PC-9 (cell line): ENCODE measurements around the gene MFSD2B. TPM values are rescaled to one million over a fixed set of nuclear protein-coding genes. Genes with fewer than 3 reads are reported as not detected.

Source experiments
- Bru-seq: library from RNA; stranded (reverse); fragments of 400-500 nt; gene quantifications from one replicate; lab custom pipeline; 2021; lab: Mats Ljungman, UMichigan
- BruChase-seq, 2 experiments: library from RNA; stranded (reverse); fragments of 400-500 nt; gene quantifications; one replicate each; lab custom pipeline; 2021; lab: Mats Ljungman, UMichigan
- BruUV-seq: library from RNA; stranded (reverse); fragments of 400-500 nt; replicated peaks from 2 replicates; lab custom pipeline; 2021; lab: Mats Ljungman, UMichigan
- CTCF ChIA-PET: fragments of 300-600 bp; sonication (Branson Sonifier 250); formaldehyde crosslinking; loops from one replicate; lab custom pipeline; 2022; ENCODE audit warnings: antibody characterized with exemption; lab: Charles Lee
- POLR2A ChIA-PET: fragments of 300-600 bp; sonication (Branson Sonifier 250); formaldehyde crosslinking; loops from one replicate; lab custom pipeline; 2022; ENCODE audit warnings: antibody characterized with exemption; ENCODE audit not compliant: unreplicated experiment; lab: Charles Lee
- DNase-seq, 2 experiments: peaks; one replicate each; pipeline versions ENCODE4 v3.0.0 to v3.0.0-alpha.2; 2015 to 2022; ENCODE audit warnings: mixed read lengths in 1 of 2
- H2AFZ ChIP-seq: fragments of 200-600 bp; sonication (generic); 2 replicates; pipeline ENCODE4 v1.8.1; 2017; ENCODE audit warnings: antibody characterized with exemption
- H3F3A ChIP-seq: fragments of 200-600 bp; sonication (generic); 2 replicates; pipeline ENCODE4 v1.8.1; 2017; ENCODE audit warnings: antibody characterized with exemption, mild to moderate bottlenecking, low read depth; ENCODE audit not compliant: insufficient read depth
- H3K27ac ChIP-seq: fragments of 200-600 bp; sonication (generic); 2 replicates; pipeline ENCODE4 v1.6.1; 2016; ENCODE audit warnings: mixed run types
- H3K27me3 ChIP-seq: fragments of 200-600 bp; sonication (generic); 2 replicates; pipeline ENCODE4 v1.6.1; 2016; ENCODE audit warnings: low read depth, mixed run types; ENCODE audit not compliant: insufficient read depth
- H3K36me3 ChIP-seq: fragments of 200-600 bp; sonication (generic); 2 replicates; pipeline ENCODE4 v1.6.1; 2016; ENCODE audit warnings: low read depth, mixed run types
- H3K4me1 ChIP-seq: fragments of 200-600 bp; sonication (generic); replicated peaks from 2 replicates; pipeline ENCODE4 v1.6.1; 2016; ENCODE audit warnings: mixed run types; ENCODE audit not compliant: insufficient read depth
- H3K4me2 ChIP-seq: fragments of 200-600 bp; sonication (generic); 2 replicates; pipeline ENCODE4 v1.6.1; 2017; ENCODE audit warnings: mixed run types
- H3K4me3 ChIP-seq: fragments of 200-600 bp; sonication (generic); 2 replicates; pipeline ENCODE4 v1.6.1; 2016; ENCODE audit warnings: mixed run types
- H3K79me2 ChIP-seq: fragments of 200-600 bp; sonication (generic); 2 replicates; pipeline ENCODE4 v1.6.1; 2017; ENCODE audit warnings: low read depth, mixed run types
- H3K9me2 ChIP-seq: fragments of 200-600 bp; sonication (generic); 2 replicates; pipeline ENCODE4 v1.8.1; 2017; ENCODE audit warnings: mild to moderate bottlenecking; ENCODE audit not compliant: insufficient read depth
- H3K9me3 ChIP-seq: fragments of 200-600 bp; sonication (generic); 2 replicates; pipeline ENCODE4 v1.8.1; 2016; ENCODE audit warnings: low read depth; ENCODE audit not compliant: insufficient read depth
- H4K20me1 ChIP-seq: fragments of 200-600 bp; sonication (generic); 2 replicates; pipeline ENCODE4 v1.8.1; 2017; ENCODE audit not compliant: insufficient read depth
- CTCF ChIP-seq: fragments of 200-600 bp; sonication (generic); conservative IDR thresholded peaks from 2 replicates; pipeline ENCODE4 v1.6.1; 2017; ENCODE audit warnings: mixed run types, antibody characterized with exemption, mild to moderate bottlenecking, moderate library complexity
- EZH2 ChIP-seq: fragments of 200-600 bp; sonication (generic); IDR thresholded peaks from 2 replicates; pipeline ENCODE4 v1.8.0; 2017; ENCODE audit warnings: antibody characterized with exemption, low read depth
- intact Hi-C: fragments of 100-400 bp; cut with micrococcal nuclease; formaldehyde crosslinking; loops from one replicate; pipeline ENCODE4 v1.10.0; 2022; ENCODE audit not compliant: unreplicated experiment
- long read RNA-seq: library from polyadenylated mRNA; stranded (forward); transcript quantifications from one replicate; pipeline ENCODE4 v2.0.0, GENCODE V29; 2022
- total RNA-seq: library from RNA; stranded (reverse); gene quantifications from 2 replicates; pipeline ENCODE4 v1.2.3, GENCODE V29; 2021

Gene MFSD2B
- total RNA-seq, result 0.78 and 1.1 TPM in 2 replicates
- Bru-seq, nascent RNA, result percentile 43 among the genes with signal in this experiment
- BruChase-seq, experiment 1, labeled RNA remaining after a 2-hour chase, result percentile 52 among the genes with signal in this experiment
- BruChase-seq, experiment 2, labeled RNA remaining after a 6-hour chase, result percentile 38 among the genes with signal in this experiment
- long read RNA-seq, partial matches to known transcripts, result 0 of 3 reads
- long read RNA-seq, other reads (novel, unspliced or antisense), result 3 of 3 reads

GRCh38 chr2:24009680-24010476 lies at the start of gene MFSD2B:
Gene MFSD2B (plus strand): TSS chr2:24010085. CDS start chr2:24010097, 12 bp downstream.
- BruUV-seq, result no TSS peak
- no peak within 1 kb of the TSS for H3K4me3 ChIP-seq
- POLR2A ChIA-PET, result no interaction called here
- no peak within 1 kb of the TSS for H3K27ac ChIP-seq
- H3K36me3 ChIP-seq, result no peaks in the 10 kb centered on the region
- H3K9me3 ChIP-seq, result no peaks in the 10 kb centered on the region
- H3K9me2 ChIP-seq, result no peaks in the 10 kb centered on the region
- TF ChIP-seq CTCF, result no peak
- no peak for TF ChIP-seq EZH2
- no peak within 1 kb of the TSS for H3K4me2 ChIP-seq
- H3F3A ChIP-seq, result peaks cover 9% of the 10 kb centered on the region
- no peaks in the 10 kb centered on the region for H3K79me2 ChIP-seq
- H2AFZ ChIP-seq, result no peak within 1 kb of the TSS
- intact Hi-C loops, result no loop called here
- DNase-seq, result no peak
- CTCF ChIA-PET, result no interaction called here
- H3K27me3 ChIP-seq, result no peaks in the 10 kb centered on the region
- H4K20me1 ChIP-seq, result no peaks in the 10 kb centered on the region
- peaks cover 16% of the 10 kb centered on the region for H3K4me1 ChIP-seq

- Histone ChIP-seq H3K9me3 (0 out of 2 replicates have a peak, but pooled peaks cover 3% of the 10 kb centered on the region), H3K36me3 (peaks cover 4% of the 10 kb centered on the region), H4K20me1 (no peaks in the 10 kb centered on the region; the same call in 1 of the 2 replicates), H2AFZ (no peak overlapping the region), H3K79me2 (no peaks in the 10 kb centered on the region), H3K27ac (no peak overlapping the region), H3F3A (peaks cover 6% of the 10 kb centered on the region; the same call in 1 of the 2 replicates), H3K4me2 (no peak overlapping the region), H3K9me2 (no peaks in the 10 kb centered on the region), H3K4me1 (no peaks in the 10 kb centered on the region), H3K4me3 (no peak overlapping the region), H3K27me3 (no peaks in the 10 kb centered on the region)
- ChIA-PET POLR2A (no interaction called here), CTCF (no interaction called here)
- DNase-seq, result no peak
- BruUV-seq, result no TSS peak
- no peak for TF ChIP-seq CTCF
- intact Hi-C loops, result no loop called here
Observed at GRCh38 chr2:23967846-23968245, 42.0 kb upstream of the MFSD2B start.

- intact Hi-C loops, result no loop called here
- Histone ChIP-seq H3K4me3 (no peak overlapping the region), H3K27me3 (no peaks in the 10 kb centered on the region), H3K36me3 (peaks cover 7% of the 10 kb centered on the region), H3K9me2 (no peaks in the 10 kb centered on the region), H3K4me2 (no peak overlapping the region), H3K4me1 (no peaks in the 10 kb centered on the region), H3K27ac (no peak overlapping the region), H4K20me1 (no peaks in the 10 kb centered on the region), H3K79me2 (no peaks in the 10 kb centered on the region), H3F3A (no peaks in the 10 kb centered on the region), H3K9me3 (no peaks in the 10 kb centered on the region), H2AFZ (no peak overlapping the region)
- ChIA-PET CTCF (interaction anchor here (0.6 kb wide), 1 partner anchor 11 kb away, joined by 3 read pairs; no protein-coding TSS in a partner anchor), POLR2A (no interaction called here)
- no peak for DNase-seq
- no peak for TF ChIP-seq EZH2
- TF ChIP-seq CTCF, result no peak
- BruUV-seq, result no TSS peak
Observed at GRCh38 chr2:23976883-23977282, 33.0 kb upstream of the MFSD2B start.
